ENCODE data around the gene UBAC1. TPM values are rescaled to one million over a fixed set of nuclear protein-coding genes. Genes with fewer than 3 reads are reported as not detected.

The UBAC1 gene
- total RNA-seq, 1 donor = 29.0 TPM

DNA sequence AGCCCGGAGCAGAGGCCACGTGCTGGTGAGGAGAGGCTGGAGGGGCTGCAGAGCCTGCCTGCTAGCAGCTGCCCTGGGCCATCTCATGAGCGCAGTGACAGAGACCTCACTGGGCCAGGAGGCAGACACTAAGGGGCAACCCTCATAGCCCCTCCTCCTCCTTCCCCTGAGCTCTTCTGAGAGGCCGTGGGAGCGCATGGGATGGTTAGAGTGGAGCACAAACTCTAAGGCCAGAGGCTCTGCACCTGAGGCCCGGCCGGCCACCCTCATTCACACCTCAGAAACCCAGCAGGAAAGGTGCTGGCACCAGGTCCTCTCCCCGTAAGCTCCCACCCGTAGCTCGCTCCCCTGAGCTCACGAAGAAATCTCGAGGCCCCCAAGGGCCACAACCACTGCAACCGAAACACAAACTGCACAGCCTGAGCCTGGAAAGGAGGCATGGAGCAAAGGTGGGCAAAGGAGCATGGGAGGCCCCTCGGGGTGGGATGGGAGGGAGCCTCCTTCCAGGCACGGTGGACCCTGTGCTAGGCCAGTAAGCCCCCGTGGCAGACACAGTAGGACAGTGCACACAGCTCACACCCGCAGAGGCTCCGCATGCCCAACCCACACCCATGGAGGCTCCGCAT, 71.5 kb downstream of the UBAC1 start:
- no peak overlapping the region for H3K4me3 ChIP-seq (ENCODE audit: insufficient read depth, low read length)
- no peaks in the 10 kb centered on the region for H3K36me3 ChIP-seq (ENCODE audit: insufficient read depth, low read length)
- peak; percentile 23 for DNase-seq (ENCODE audit: insufficient read length, low spot score, missing footprints)
- H3K4me2 ChIP-seq (ENCODE audit: insufficient read depth, low read length) = no peak overlapping the region
- TF ChIP-seq, protein P1, sequence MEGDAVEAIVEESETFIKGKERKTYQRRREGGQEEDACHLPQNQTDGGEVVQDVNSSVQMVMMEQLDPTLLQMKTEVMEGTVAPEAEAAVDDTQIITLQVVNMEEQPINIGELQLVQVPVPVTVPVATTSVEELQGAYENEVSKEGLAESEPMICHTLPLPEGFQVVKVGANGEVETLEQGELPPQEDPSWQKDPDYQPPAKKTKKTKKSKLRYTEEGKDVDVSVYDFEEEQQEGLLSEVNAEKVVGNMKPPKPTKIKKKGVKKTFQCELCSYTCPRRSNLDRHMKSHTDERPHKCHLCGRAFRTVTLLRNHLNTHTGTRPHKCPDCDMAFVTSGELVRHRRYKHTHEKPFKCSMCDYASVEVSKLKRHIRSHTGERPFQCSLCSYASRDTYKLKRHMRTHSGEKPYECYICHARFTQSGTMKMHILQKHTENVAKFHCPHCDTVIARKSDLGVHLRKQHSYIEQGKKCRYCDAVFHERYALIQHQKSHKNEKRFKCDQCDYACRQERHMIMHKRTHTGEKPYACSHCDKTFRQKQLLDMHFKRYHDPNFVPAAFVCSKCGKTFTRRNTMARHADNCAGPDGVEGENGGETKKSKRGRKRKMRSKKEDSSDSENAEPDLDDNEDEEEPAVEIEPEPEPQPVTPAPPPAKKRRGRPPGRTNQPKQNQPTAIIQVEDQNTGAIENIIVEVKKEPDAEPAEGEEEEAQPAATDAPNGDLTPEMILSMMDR (IDR thresholded peaks at IDR 0.05; ENCODE audit: extremely low read depth, low read depth, low read length) = no peak
- H3K27me3 ChIP-seq (ENCODE audit: insufficient read depth, low read length) = no peaks in the 10 kb centered on the region
- H3K4me1 ChIP-seq (ENCODE audit: insufficient read depth, low read length) = peaks cover 14% of the 10 kb centered on the region
- H3K79me2 ChIP-seq (ENCODE audit: insufficient read depth, low read length) = peaks cover 98% of the 10 kb centered on the region
- H4K20me1 ChIP-seq (ENCODE audit: insufficient read depth, low read length) = peaks cover 94% of the 10 kb centered on the region
- no peak overlapping the region for H2AFZ ChIP-seq (ENCODE audit: low read length)
- no peaks in the 10 kb centered on the region for H3K9me3 ChIP-seq (ENCODE audit: low read depth, low read length)
- no peak overlapping the region for H3K27ac ChIP-seq (ENCODE audit: low read depth, low read length)

- no peak overlapping the region for H3K27ac ChIP-seq (ENCODE audit: low read depth, low read length)
- TF ChIP-seq, protein P1 (IDR thresholded peaks at IDR 0.05; ENCODE audit: extremely low read depth, low read depth, low read length) = no peak
- peak; percentile 65 for DNase-seq (ENCODE audit: insufficient read length, low spot score, missing footprints)
- H3K4me2 ChIP-seq (ENCODE audit: insufficient read depth, low read length) = no peak overlapping the region
- H3K79me2 ChIP-seq (ENCODE audit: insufficient read depth, low read length) = peaks cover 98% of the 10 kb centered on the region
- peaks cover 22% of the 10 kb centered on the region for H3K4me1 ChIP-seq (ENCODE audit: insufficient read depth, low read length)
- no peaks in the 10 kb centered on the region for H3K36me3 ChIP-seq (ENCODE audit: insufficient read depth, low read length)
- no peak overlapping the region for H3K4me3 ChIP-seq (ENCODE audit: insufficient read depth, low read length)
- H4K20me1 ChIP-seq (ENCODE audit: insufficient read depth, low read length) = peaks cover 94% of the 10 kb centered on the region
- no peaks in the 10 kb centered on the region for H3K9me3 ChIP-seq (ENCODE audit: low read depth, low read length)
- no peak overlapping the region for H2AFZ ChIP-seq (ENCODE audit: low read length)
- H3K27me3 ChIP-seq (ENCODE audit: insufficient read depth, low read length) = no peaks in the 10 kb centered on the region
Measured at GRCh38 chr9:135888766-135889394, 72.3 kb downstream of the UBAC1 start.

- no peak overlapping the region for H3K4me2 ChIP-seq (ENCODE audit: insufficient read depth, low read length)
- peaks cover 22% of the 10 kb centered on the region for H3K4me1 ChIP-seq (ENCODE audit: insufficient read depth, low read length)
- no peak for DNase-seq (ENCODE audit: insufficient read length, low spot score, missing footprints)
- no peak overlapping the region for H3K4me3 ChIP-seq (ENCODE audit: insufficient read depth, low read length)
- peaks cover 94% of the 10 kb centered on the region for H4K20me1 ChIP-seq (ENCODE audit: insufficient read depth, low read length)
- H2AFZ ChIP-seq (ENCODE audit: low read length) = no peak overlapping the region
- TF ChIP-seq, protein P1 (IDR thresholded peaks at IDR 0.05; ENCODE audit: extremely low read depth, low read depth, low read length) = no peak
- H3K9me3 ChIP-seq (ENCODE audit: low read depth, low read length) = no peaks in the 10 kb centered on the region
- H3K27me3 ChIP-seq (ENCODE audit: insufficient read depth, low read length) = no peaks in the 10 kb centered on the region
- no peak overlapping the region for H3K27ac ChIP-seq (ENCODE audit: low read depth, low read length)
- no peaks in the 10 kb centered on the region for H3K36me3 ChIP-seq (ENCODE audit: insufficient read depth, low read length)
- H3K79me2 ChIP-seq (ENCODE audit: insufficient read depth, low read length) = peaks cover 98% of the 10 kb centered on the region
Measured at GRCh38 chr9:135888126-135888765, 72.9 kb downstream of the UBAC1 start.

- H3K4me1 ChIP-seq (ENCODE audit: insufficient read depth, low read length) = peaks cover 22% of the 10 kb centered on the region
- peaks cover 99% of the 10 kb centered on the region for H3K79me2 ChIP-seq (ENCODE audit: insufficient read depth, low read length)
- peaks cover 95% of the 10 kb centered on the region for H4K20me1 ChIP-seq (ENCODE audit: insufficient read depth, low read length)
- no peak overlapping the region for H3K4me2 ChIP-seq (ENCODE audit: insufficient read depth, low read length)
- H3K36me3 ChIP-seq (ENCODE audit: insufficient read depth, low read length) = no peaks in the 10 kb centered on the region
- DNase-seq (ENCODE audit: insufficient read length, low spot score, missing footprints) = peak; percentile 37
- H3K4me3 ChIP-seq (ENCODE audit: insufficient read depth, low read length) = no peak overlapping the region
- no peaks in the 10 kb centered on the region for H3K27me3 ChIP-seq (ENCODE audit: insufficient read depth, low read length)
- H2AFZ ChIP-seq (ENCODE audit: low read length) = no peak overlapping the region
- TF ChIP-seq, protein P1 (IDR thresholded peaks at IDR 0.05; ENCODE audit: extremely low read depth, low read depth, low read length) = no peak
- no peak overlapping the region for H3K27ac ChIP-seq (ENCODE audit: low read depth, low read length)
- H3K9me3 ChIP-seq (ENCODE audit: low read depth, low read length) = no peaks in the 10 kb centered on the region
Measured at GRCh38 chr9:135887585-135888050, 73.6 kb downstream of the UBAC1 start.

All from osteoblast (primary cell).